T-helper 2 cell (primary cell): ENCODE measurements around the gene FILIP1L.

ENCODE experiments used
- DNase-seq, 5 experiments: peaks; one replicate each; pipeline versions ENCODE4 v3.0.0 to v3.0.0-alpha.2; 2012 to 2022

The FILIP1L gene

DNA sequence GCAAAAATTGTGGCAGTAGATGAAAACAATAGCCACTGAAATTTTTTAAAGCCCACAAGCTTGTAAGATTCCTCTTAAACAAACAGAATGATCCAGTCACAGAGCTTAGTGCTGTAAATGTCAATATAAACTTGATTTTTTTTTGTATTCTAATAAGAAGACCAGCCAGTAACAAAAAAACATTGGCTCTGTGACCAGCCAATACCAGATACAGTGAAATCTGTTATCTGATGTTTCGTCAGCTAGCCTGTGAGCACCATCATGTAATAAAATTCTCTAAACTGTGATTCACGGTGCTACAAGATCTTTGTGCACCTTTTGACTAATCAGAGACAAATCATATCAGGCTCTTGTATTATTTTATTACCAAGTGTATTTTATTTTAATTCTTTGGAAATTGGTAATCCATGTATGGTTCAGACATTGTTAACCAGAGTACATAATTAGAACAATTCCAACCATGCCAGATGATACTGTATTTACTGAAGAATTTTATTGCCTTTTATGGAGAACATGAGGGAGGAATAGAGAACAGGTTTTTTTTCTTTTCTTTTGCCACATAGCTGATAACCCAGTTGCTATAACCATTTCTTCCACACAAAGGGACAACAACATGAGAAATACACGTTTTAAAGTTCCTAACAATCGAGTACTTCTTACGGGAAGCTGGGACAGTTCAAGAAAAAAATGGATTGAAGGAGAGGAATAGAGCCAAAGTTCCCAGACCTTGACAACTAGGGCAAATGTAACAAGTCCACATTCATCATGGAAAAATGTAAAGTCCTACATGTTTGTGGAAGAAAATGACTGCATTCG is 71.9 kb downstream of the FILIP1L start:
- no peak for DNase-seq

DNA sequence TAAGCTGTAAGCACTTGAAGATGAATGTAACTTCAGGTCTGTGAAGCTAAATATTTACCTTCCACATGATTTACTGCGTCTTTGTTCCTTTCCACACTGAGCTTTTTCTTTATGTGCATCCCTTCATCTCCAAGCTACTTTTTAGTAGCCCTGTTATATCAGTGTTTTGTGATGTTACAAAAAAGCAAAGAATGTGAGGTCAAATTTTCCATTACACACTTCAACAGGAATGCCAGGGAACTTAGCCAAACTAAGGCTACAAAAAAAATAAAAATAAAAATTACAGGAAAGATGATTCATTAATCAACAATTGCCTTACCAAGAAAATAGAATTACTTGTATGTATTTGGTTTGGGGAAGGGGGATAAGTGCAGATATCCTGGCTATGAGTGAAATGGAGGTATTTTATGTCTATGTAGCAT is 73.0 kb downstream of the FILIP1L start:
- DNase-seq, result no peak

DNA sequence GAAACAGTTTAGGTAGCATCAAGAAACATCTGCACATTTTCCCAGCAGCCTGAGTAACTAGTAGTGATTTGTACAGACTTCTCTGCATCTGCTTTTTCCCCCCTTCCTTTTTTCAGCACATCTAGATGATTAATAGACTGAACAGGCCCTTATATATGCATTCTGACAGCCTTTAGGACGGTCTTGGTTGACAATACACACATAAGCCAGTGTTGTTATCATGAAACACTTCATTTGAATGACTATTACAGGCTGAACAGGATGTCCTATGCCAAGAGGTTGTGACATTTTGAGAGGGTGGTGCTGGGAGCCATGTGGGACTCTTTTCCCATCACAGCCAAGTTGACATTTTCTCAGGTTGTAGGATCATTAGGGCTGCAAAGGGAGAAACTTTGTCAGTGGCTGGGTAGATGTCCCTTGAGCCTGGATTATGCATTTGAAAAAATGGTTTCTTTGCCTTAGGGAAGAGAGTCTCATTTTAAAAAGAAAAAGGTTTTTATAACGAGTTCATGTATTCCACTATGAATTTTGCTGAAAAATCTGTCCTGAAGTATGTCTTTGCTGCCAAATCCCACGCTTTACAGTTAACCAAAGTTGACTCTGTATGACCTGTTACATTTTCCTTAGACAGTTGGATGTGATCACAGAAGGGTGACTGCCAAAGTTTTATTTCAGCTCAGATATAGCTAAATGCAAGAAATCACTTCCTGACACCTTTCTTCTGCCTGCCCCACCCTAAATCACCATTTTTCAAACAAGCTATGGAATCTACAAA is 73.7 kb downstream of the FILIP1L start:
- DNase-seq, result no peak

DNA sequence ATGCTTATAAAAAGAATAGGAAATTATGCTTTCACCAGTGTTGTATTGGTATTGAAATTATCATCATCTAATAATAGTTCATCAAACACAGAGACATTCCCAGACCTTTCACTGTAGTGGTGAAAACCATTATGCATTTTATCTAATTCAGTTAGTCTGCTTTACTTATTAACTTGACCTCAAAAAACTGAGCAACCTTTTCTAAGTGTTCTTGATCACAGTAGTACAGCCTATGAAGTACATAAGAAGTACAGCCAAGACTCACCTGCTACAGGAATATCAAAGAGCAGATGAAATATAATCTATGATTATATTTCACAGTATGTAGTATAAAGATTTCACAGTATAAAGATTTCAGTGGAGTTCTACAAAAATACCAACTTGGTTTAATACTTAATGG is 75.2 kb downstream of the FILIP1L start:
- no peak for DNase-seq

DNA sequence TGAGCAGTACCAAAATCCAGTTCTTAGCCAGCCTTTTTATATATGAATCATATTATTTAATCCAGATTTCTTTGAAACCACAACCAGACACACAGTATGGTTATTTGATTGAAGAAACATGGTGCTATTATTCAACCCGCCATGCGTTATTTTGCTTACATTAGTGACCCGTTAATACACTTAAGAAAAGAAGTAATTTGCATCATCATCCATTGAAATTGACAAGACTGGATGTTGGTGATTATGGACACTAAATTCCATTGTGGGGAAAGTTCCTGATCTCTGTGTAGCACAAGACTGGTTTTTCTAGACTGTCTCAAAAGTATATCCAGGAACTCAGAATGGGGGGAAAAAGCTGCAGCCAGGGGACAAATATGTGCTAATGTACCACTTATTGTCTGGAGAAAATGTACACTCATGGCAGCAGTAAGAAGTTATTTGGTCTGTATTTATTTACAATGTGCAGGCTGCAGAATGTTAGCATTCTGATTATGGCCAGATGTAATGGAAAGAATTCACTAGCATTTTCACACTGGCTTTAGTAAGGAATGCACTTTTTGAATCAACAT is 80.3 kb downstream of the FILIP1L start:
- no peak for DNase-seq

DNA sequence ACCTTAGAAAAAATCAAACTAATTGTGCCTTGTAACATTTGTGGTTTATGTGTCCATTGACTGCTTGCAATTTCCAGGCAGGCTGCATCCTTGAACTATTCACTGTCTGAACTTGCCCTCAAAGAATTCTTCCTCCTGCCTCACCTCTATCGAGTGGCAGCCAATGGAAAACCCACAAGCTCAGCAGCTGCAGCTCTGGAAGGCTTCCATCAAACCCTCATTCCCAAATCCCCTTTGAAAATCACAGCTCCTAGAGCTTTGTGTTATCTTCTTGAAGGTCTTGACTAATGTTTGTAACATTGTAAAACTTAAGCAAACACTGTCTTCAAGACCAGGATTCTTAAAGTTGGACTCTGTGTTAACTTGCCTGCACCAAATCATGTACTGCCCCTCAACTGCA is 81.1 kb downstream of the FILIP1L start:
- no peak for DNase-seq

DNA sequence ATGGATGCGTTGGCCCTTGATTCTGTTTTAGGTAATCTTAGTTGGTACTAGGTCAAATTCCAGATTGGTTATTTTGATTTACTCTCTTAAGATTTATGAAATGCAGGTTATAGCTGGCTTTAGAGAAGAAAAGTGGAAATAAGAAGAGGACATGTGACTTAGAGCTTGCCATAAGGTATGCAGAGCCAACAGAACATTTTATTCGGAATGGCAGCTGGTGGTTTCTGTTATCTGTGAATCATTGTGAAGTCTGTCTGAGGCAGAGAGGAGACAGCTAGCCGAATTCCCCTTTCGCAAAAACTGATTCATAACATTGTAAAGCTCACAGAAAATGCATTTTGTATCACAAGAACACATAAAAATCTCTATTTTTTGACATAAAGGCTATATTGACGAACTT is 82.1 kb downstream of the FILIP1L start:
- peak in 1 of 5 experiments; percentile 54 for DNase-seq

DNA sequence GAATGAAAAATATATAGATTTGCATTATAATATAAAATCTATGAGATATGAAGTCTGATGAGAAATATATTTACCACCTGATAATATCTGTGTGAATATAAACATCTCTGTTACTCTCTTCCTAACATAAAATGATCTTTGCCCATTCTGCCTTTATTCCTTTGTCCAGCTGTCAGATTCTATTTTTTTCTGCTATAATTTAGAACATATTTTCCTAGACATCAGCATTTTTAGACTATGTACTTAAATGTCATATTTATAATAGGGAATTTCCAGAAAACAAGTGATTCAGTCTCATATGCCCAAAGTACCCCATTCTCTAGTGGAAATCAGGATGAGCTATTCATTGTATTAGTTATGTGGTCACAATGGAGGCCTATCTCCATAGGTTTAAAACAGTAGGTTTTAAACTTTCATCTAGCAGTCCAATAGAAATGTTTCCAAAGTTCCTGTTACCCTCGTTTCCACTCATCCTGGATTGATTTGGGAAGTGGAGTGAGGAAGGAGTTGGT is 83.3 kb downstream of the FILIP1L start:
- DNase-seq, result no peak

DNA sequence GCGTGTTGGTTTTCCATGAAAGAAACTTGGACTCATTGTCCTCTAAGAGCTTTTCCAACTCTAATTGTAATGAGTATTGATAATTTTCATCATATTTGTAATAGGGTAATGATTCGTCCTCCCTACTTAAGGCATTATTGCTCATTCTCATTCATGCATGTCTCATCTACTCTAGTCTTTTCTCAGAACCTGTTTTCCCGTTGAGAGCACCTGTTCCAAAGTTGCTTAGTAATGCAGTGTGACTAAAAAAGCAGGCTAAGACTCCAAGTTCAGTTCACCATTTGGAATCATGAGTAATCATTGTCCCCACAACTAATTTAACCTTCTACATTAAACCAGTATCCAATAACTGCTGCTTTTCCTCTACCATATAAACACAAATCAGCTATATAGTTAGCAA is 84.0 kb downstream of the FILIP1L start:
- DNase-seq, result peak in 1 of 5 experiments; percentile 13

DNA sequence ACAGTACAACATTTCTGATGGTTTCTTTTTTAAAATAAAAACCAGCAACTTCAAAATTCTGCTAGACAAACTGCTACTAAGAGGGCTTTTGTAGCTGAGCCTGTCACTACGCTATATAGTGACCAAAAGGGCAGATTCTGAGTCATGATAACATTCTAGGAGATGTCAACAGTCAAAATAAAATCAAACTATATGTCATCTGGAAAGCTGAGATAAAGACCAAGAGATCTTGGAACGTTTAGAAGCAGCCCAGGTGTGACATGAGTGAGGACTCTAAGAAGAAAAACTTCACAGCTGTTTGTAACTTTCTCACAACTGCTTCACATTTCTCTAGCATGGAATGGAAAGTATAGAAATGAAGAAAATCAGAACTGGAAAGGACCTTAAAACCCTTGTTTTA is 84.6 kb downstream of the FILIP1L start:
- peak in 1 of 5 experiments; percentile 82 for DNase-seq

DNA sequence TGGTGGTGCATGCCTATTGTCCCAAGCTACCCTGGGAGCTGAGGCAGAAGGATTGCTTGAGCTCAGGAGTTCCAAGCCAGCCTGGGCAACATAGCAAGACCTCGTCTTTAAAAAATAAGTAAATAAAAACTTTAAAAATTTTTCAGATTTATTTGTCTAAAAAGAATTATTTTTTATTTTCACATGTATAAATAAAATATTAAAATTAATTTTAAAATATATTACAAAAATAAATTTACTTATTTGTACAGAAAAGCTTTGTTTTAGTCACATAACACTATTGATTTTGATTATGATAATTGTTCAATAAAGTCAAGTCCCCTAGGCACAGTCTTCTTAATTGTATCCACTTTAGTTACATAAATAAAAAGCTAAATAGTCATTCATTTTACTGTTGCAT is 85.2 kb downstream of the FILIP1L start:
- no peak for DNase-seq

DNA sequence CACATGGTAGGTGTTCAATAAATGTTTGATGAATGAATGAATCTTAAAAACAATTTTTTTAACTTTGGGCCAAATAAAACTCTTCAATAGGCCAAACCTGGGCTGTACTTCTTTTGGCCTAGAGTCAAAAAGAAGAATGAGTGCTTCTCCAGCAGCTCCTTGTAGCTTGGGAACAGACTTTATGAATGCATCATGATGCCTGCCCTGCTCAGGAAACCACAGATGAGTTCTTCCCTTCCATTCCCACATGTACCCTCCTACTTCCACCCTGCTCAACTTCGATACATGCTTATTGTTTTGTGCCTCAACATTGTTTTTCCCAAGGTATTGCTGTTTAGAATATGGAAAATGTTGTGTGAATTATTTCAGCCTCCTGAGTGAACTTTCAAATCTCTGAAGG is 87.0 kb downstream of the FILIP1L start:
- no peak for DNase-seq

DNA sequence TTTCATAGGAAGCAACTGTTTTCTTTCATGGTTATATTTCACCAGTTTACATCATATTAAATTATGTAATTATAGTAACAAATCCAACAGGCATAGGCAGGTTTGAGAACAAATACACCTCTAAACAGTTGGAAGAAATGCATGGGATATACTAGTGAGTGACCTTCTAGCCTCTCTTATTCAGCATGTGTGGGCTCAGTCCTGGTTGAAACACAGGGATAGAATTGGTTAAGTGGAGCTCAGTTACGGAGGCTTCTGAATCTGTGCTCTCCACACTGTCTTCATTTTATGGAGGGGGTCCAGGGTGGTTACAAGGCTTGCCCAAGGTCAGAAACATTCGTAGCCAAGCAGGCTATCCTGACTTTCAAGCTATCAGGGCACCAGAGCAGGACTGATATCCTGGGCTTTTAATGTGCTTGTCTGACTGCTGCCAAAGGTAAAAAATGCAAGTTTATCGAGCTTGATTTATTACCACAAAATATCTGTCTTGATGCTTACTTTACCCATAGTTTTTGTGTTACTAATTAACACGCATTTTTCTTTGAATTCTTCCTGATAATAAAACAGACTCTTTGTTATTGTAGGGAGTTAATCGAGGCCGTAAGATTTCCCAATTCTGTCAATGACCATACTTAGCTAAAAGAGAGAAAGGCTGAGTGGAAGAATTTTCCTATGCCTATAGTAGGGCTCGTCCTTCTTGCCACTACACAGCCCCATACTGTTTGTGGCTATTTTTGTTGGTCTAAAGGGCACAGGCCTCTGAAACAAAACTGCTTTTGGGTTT is 89.6 kb downstream of the FILIP1L start:
- no peak for DNase-seq

DNA sequence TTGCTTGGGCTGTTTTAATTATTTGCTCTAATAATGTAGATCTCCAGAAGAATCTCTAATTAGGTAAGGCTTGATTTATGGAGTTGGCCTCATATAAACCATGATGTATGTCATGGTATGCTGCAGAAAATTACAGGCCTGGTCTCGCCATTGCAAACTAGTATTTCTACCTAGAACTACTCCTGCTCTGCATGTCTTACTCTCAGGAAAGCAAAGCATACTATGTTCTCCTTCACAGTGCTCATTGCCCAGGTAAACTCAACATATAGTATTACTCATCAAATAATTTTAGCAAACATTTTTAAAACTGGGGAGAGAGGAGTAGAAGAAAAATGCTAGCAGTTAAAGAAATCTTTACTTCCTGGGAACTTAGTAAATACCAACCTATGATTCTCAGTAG is 90.7 kb downstream of the FILIP1L start:
- DNase-seq, result no peak

DNA sequence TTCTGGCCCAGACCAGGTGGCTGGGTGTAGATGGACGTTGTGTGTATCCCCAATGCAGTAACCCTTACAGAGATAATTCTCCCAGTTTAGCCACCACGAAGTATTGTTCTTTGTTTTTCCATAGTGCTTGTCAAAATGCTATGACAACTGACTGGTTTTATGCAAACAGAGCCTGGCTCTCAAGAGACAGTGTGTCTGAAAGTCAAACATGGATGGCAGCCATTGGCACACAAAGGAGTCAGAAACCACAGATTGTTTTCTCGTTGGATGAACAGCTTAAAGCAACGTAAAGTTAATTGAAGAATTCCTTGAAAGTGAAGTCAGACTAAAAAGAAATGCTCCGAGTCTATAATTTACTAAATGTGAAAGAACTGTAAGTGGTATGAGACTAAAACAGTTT is 91.2 kb downstream of the FILIP1L start:
- DNase-seq, result no peak

DNA sequence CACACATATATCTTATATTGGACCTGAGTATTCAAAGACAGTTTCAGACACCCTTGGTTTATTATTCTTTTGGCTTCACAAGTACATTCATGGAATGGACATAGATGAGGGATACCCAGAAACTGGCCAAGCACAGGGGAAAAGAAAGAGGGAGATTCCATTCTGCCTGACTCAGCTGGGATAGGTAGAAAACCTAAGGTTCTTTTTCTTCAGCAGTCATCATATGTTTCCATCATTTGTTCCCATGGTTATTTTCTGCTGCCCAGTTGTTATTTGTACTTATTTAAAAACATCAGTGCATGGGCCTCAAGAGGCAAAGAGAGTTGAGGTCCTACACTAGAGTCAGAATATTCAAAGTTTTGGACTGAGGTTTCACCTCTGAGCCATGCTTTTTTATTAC is 91.8 kb downstream of the FILIP1L start:
- DNase-seq, result no peak

DNA sequence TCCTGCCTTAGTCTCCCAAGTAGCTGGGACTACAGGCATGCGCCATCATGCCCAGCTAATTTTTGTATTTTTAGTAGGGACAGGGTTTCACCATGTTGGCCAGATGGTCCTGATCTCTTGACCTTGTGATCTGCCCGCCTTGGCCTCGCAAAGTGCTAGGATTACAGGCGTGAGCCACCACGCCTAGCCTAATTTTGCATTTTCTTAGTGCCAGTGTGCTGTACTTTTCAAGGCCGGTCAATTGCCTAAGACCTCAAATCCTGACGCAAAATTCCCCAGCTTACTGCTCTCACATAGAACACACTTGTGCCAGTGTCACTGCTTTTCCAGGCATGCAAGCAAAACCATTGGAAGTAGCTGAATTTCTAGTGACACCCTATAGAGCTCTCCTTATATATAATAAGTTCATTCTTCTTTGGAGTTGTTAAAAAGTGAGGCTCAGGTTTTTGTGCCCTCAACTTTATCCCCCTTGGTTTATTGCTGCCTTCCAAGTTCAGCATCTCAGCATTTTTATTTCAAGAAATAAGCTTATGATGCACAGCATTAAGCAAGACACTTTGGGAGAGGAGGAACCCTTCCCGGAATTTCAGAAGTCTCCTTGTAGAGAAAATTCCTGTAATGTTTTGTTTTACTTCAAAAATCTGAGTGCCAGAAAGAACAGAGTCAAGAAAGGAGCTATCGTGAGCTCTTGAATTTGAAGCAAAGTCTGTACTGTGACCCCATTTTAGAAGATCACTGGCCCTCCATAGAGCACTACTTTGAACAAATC is 93.2 kb downstream of the FILIP1L start:
- DNase-seq, result no peak

DNA sequence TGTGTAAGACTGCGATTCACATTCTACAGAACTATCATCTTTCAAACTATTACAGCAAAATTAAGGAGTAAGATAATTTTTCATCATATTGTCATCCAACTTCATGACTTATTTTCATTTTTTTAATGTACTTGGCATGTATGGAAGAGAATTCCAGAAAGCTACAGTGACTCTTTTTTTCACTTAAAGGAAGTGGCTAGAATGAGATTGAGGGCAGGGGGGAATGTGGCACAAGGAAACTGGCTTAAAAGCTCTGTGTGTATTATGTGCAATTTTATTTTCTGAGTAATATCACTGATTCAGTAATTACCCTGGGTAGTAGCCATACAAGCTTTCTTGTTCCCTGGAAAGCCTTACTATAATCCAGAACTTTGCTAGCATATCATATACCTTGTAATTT is 94.6 kb downstream of the FILIP1L start:
- no peak for DNase-seq

DNA sequence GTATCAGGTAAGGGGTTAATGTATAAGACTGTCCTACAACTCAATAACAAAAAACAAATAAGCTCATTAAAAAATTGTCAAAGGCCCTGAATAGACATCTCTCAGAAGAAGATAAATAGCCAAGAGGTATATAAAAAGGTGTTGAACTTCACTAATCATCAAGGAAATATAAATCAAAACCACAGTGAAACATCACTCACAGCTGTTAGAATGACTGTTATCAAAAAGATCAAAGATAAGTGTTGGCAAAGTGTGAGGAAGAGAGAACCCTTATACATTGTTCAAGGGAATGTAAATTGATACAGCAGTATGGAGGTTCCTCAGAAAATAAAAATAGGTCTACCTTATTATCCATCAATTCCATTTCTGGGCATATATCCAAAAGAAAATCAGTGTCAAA is 95.5 kb downstream of the FILIP1L start:
- DNase-seq, result peak in 1 of 5 experiments; percentile 52

DNA sequence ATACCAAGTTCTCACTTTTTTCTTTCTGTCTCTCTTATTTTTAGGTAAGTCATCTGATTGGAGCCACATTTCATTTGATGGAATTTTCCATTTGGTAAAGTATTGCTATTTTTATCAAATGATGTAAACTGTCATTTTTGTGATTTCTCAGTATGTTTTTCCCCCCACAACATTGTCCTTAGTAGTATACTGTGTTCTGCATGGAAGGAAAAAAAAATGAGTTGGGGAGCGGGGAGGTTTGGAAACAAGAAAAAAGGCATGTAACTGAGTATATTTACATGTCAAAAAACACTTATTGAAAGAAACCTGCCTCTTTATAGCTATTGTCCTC is 104.2 kb downstream of the FILIP1L start:
- no peak for DNase-seq

DNA sequence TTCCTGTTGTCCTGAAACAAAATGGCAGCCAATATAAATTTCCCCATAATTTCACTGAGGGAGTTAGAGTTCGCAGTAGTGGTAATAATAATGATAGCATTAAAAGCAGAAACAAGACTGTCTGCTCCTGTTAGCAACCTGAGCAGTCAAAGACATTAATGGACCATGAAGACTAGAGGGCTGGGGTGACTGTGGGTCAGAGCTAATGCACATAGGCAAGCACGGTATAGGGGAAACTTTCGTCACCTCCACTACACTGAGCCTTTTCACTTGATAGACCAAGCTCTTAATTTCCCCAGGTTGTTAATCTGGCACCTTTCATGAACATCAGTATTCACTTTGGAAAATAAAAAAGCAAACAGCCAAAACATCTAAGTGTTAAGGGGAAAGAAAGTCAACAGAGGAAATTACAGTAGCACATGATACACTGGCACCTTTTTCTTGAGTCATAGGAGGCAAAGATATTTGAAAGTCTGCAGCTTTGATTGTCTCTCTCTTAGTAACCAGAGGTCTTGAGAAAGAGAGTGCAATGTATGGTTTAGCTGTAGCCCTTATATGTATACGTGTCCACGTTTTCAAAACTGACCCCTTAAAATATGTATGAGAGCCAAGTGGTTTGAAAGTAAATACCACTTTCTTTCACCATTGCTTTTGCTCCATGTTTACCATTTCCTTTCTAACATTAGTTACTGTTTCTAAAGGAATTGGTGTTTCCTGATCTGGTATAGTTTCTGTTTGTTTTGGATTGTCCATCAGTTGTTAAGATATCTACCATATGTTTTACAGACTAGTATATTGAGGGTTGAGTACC is 104.8 kb downstream of the FILIP1L start:
- no peak for DNase-seq
